GM23248 (cell line): ENCODE data around the gene CREB5.

Experiments
- EZH2 ChIP-seq: fragments of 200-600 bp; sonication (generic); IDR thresholded peaks from 2 replicates; pipeline ENCODE4 v1.6.1; 2018; ENCODE audit warnings: antibody characterized with exemption, mild to moderate bottlenecking; ENCODE audit not compliant: insufficient read depth, poor library complexity, severe bottlenecking
- EZH2phosphoT487 ChIP-seq: fragments of 200-600 bp; sonication (generic); IDR thresholded peaks from 2 replicates; pipeline ENCODE4 v1.6.1; 2018; ENCODE audit warnings: antibody characterized with exemption, moderate library complexity, mild to moderate bottlenecking, low read depth; ENCODE audit not compliant: insufficient read depth

DNA sequence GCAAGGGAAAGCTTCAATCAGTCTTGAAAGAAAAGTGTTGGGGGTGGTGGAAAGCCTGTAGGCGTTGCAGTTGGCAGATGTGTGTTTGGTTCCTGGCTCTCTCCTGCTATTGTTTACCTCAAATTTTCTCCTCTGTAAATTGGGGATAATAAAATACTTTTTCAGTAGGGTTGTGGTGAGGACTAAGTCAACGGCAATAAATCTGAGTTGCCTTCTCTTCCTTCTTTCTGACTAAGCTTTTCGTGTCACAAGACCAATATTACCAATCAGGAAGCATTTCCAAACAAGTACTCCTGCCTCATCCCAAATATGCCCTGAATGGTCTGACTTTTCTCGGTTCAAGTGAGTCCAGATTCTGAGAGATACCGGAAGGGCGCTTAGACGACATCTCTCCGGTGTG lies 54.0 kb downstream of the CREB5 start:
- TF ChIP-seq EZH2, result no peak
- TF ChIP-seq EZH2phosphoT487, result no peak
